H1 (cell line): ENCODE results near the gene CELF6. TPM values are rescaled to one million over a fixed set of nuclear protein-coding genes. Genes with fewer than 3 reads are reported as not detected.
"Not testable (repeated sequence)": the region's sequence is repeated elsewhere in the genome, so short reads cannot be mapped to it uniquely, and the experiment has no call there.

Source experiments
- CTCF ChIA-PET: fragments of 300-600 bp; sonication (Branson Sonifier 250); formaldehyde crosslinking; loops from one replicate; lab custom pipeline; 2021; ENCODE audit not compliant: partially characterized antibody; lab: Charles Lee
- POLR2A ChIA-PET: fragments of 300-600 bp; sonication (Branson Sonifier 250); formaldehyde crosslinking; loops from one replicate; lab custom pipeline; 2021; ENCODE audit warnings: inconsistent platforms; ENCODE audit not compliant: partially characterized antibody; lab: Charles Lee
- DNase-seq, 2 experiments: peaks; one replicate each; pipeline versions ENCODE4 v3.0.0 to v3.0.0-alpha.2; 2010 to 2022; ENCODE audit warnings: low spot score in 2 of 2, low read depth in 1 of 2, mixed read lengths in 1 of 2
- FAIRE-seq: peaks from 2 replicates; lab custom pipeline; 2011; peaks lifted over from hg19 to GRCh38; lab: Jason Lieb, UNC
- H2AFZ ChIP-seq: 2 replicates; pipeline ENCODE4 v1.8.1; 2012; ENCODE audit warnings: low read length, inconsistent platforms
- H2AK5ac ChIP-seq: 2 replicates; pipeline ENCODE4 v1.6.1; 2013; ENCODE audit warnings: low read depth, low read length
- H2BK120ac ChIP-seq: replicated peaks from 2 replicates; pipeline ENCODE3; 2013; ENCODE audit warnings: low read depth, low read length, inconsistent platforms
- H2BK12ac ChIP-seq: 2 replicates; pipeline ENCODE4 v1.6.1; 2013; ENCODE audit warnings: low read depth, low read length
- H2BK15ac ChIP-seq: 2 replicates; pipeline ENCODE4 v1.6.1; 2013; ENCODE audit warnings: low read length
- H2BK20ac ChIP-seq: 2 replicates; pipeline ENCODE4 v1.6.1; 2013; ENCODE audit warnings: low read length
- H2BK5ac ChIP-seq: 2 replicates; pipeline ENCODE4 v1.6.1; 2013; ENCODE audit warnings: low read depth, low read length
- H3K14ac ChIP-seq: 2 replicates; pipeline ENCODE4 v1.6.1; 2013; ENCODE audit warnings: inconsistent platforms; ENCODE audit not compliant: insufficient read length
- H3K18ac ChIP-seq: 2 replicates; pipeline ENCODE4 v1.6.1; 2013; ENCODE audit warnings: low read length; ENCODE audit errors: extremely low read depth
- H3K23ac ChIP-seq: 2 replicates; pipeline ENCODE4 v1.6.1; 2013; ENCODE audit warnings: inconsistent platforms; ENCODE audit not compliant: insufficient read length
- H3K23me2 ChIP-seq: 2 replicates; pipeline ENCODE4 v1.6.1; 2013; ENCODE audit warnings: low read depth, low read length
- H3K27ac ChIP-seq: 2 replicates; pipeline ENCODE4 v1.6.1; 2011; ENCODE audit warnings: low read depth, low read length, inconsistent platforms
- H3K27me3 ChIP-seq, 4 experiments: replicated peaks in 1 of 4; 1 replicate in 1 of 4; 2 replicates in 3 of 4; pipeline versions ENCODE4 v1.6.1 to v1.8.1; 2011 to 2013; ENCODE audit warnings: low read length in 3 of 4, mild to moderate bottlenecking in 3 of 4, inconsistent platforms in 2 of 4, mixed read lengths in 2 of 4, moderate library complexity in 1 of 4; ENCODE audit not compliant: control insufficient read depth in 3 of 4, insufficient read depth in 3 of 4; ENCODE audit errors: extremely low read depth in 1 of 4
- H3K36me3 ChIP-seq, 4 experiments: 2 replicates each; pipeline versions ENCODE4 v1.6.1 to v1.8.1; 2011 to 2013; ENCODE audit warnings: mild to moderate bottlenecking in 4 of 4, low read length in 3 of 4, moderate library complexity in 2 of 4, control low read depth in 1 of 4, inconsistent platforms in 1 of 4; ENCODE audit not compliant: insufficient read depth in 4 of 4, control insufficient read depth in 2 of 4
- H3K4ac ChIP-seq: replicated peaks from 2 replicates; pipeline ENCODE3; 2013; ENCODE audit warnings: low read length, low read depth, mixed read lengths, inconsistent platforms; ENCODE audit not compliant: insufficient read length
- H3K4me1 ChIP-seq, 4 experiments: replicated peaks in 1 of 4; 1 replicate in 1 of 4; 2 replicates in 3 of 4; pipeline versions ENCODE4 v1.6.1 to v1.8.1; 2011 to 2013; ENCODE audit warnings: low read length in 3 of 4, inconsistent platforms in 2 of 4, mixed read lengths in 1 of 4; ENCODE audit not compliant: insufficient read depth in 4 of 4, control insufficient read depth in 3 of 4
- H3K4me2 ChIP-seq, 2 experiments: 2 replicates each; pipeline versions ENCODE4 v1.6.1 to v1.8.1; 2011 to 2013; ENCODE audit warnings: low read depth in 2 of 2, low read length in 2 of 2, control low read depth in 1 of 2, inconsistent platforms in 1 of 2, mild to moderate bottlenecking in 1 of 2; ENCODE audit not compliant: insufficient read depth in 1 of 2
- H3K4me3 ChIP-seq, 4 experiments: fragments of 200-600, 300-600 bp in 1 of 4; sonication (generic), shearing (Covaris generic), sonication (Bioruptor Twin) in 1 of 4; 2 replicates each; pipeline versions ENCODE4 v1.5.1 to v1.8.1; 2011 to 2016; ENCODE audit warnings: low read length in 4 of 4, low read depth in 3 of 4, control low read depth in 2 of 4, inconsistent platforms in 2 of 4, mild to moderate bottlenecking in 2 of 4, mixed read lengths in 1 of 4, moderate library complexity in 1 of 4; ENCODE audit not compliant: insufficient read depth in 2 of 4; ENCODE audit errors: extremely low read depth in 1 of 4
- H3K56ac ChIP-seq: replicated peaks from 2 replicates; pipeline ENCODE3; 2013; ENCODE audit warnings: low read depth, mild to moderate bottlenecking, mixed read lengths, low read length, inconsistent platforms; ENCODE audit not compliant: insufficient read length
- H3K79me1 ChIP-seq: 2 replicates; pipeline ENCODE4 v1.6.1; 2013; ENCODE audit warnings: low read depth, low read length, control low read depth
- H3K79me2 ChIP-seq, 2 experiments: 2 replicates each; pipeline versions ENCODE4 v1.6.1 to v1.8.1; 2012 to 2013; ENCODE audit warnings: low read length in 2 of 2, mild to moderate bottlenecking in 2 of 2, inconsistent platforms in 1 of 2; ENCODE audit not compliant: insufficient read depth in 2 of 2, control insufficient read depth in 1 of 2
- H3K9ac ChIP-seq, 4 experiments: replicated peaks in 1 of 4; 1 replicate in 1 of 4; 2 replicates in 3 of 4; pipeline versions ENCODE4 v1.6.1 to v1.8.1; 2011 to 2013; ENCODE audit warnings: low read depth in 3 of 4, low read length in 3 of 4, control low read depth in 2 of 4, mild to moderate bottlenecking in 2 of 4, moderate library complexity in 2 of 4, inconsistent platforms in 1 of 4; ENCODE audit errors: extremely low read depth in 1 of 4
- H3K9me3 ChIP-seq, 2 experiments: 2 replicates each; pipeline versions ENCODE4 v1.6.1 to v1.8.1; 2012 to 2013; ENCODE audit warnings: mild to moderate bottlenecking in 2 of 2, moderate library complexity in 2 of 2, control low read depth in 1 of 2, inconsistent platforms in 1 of 2, low read depth in 1 of 2, low read length in 1 of 2, mixed read lengths in 1 of 2; ENCODE audit not compliant: insufficient read depth in 2 of 2
- H4K20me1 ChIP-seq, 2 experiments: replicated peaks in 1 of 2; 2 replicates each; pipeline versions ENCODE3 to v1.8.1; 2011 to 2013; ENCODE audit warnings: inconsistent platforms in 2 of 2, low read length in 2 of 2, mild to moderate bottlenecking in 1 of 2; ENCODE audit not compliant: insufficient read depth in 2 of 2, control insufficient read depth in 1 of 2
- H4K5ac ChIP-seq: 2 replicates; pipeline ENCODE4 v1.6.1; 2013; ENCODE audit warnings: low read length, low read depth, mixed read lengths, inconsistent platforms; ENCODE audit not compliant: insufficient read length
- H4K8ac ChIP-seq: 2 replicates; pipeline ENCODE4 v1.8.0; 2013; ENCODE audit warnings: mild to moderate bottlenecking, moderate library complexity, low read length, inconsistent platforms; ENCODE audit not compliant: insufficient read depth; ENCODE audit errors: extremely low read depth
- H4K91ac ChIP-seq: replicated peaks from 2 replicates; pipeline ENCODE3; 2013; ENCODE audit warnings: low read length, mixed read lengths, inconsistent platforms; ENCODE audit not compliant: insufficient read length
- polyA plus RNA-seq, 7 experiments: library from polyadenylated mRNA; depleted of rRNA in 3 of 7; stranded (reverse) in 5 of 7; unstranded in 2 of 7; fragments of >200 nt in 5 of 7; fragments of 200-250 nt in 2 of 7; gene quantifications; 1 replicate in 5 of 7; 2 replicates in 1 of 7; 4 replicates in 1 of 7; pipeline versions ENCODE4 v1.2.1 to v1.2.3, GENCODE V29; 2011 to 2013; ENCODE audit warnings: missing spikeins in 2 of 7, mixed read lengths in 2 of 7
- total RNA-seq: library from RNA; stranded (reverse); fragmentation: NEBNext Ultra II Directional; extraction: Animal tissue kit (Norgen Biotek cat#: 25700); gene quantifications from 2 replicates; pipeline ENCODE4 v1.2.1, GENCODE V29; 2021

The CELF6 gene
- total and polyA plus RNA-seq, 2 of the 8 experiments (the other 6 are each of a cell fraction or from before 2014, with no cell fraction given): 0.09 to 0.19 TPM

GRCh38 chr15:72275635-72276325 lies 44.2 kb downstream of the CELF6 start:
- H3K14ac ChIP-seq, H2BK12ac ChIP-seq, DNase-seq, H4K20me1 ChIP-seq, H2BK20ac ChIP-seq, H3K36me3 ChIP-seq, H3K23me2 ChIP-seq, H3K79me1 ChIP-seq, H3K27me3 ChIP-seq, H3K9me3 ChIP-seq, H3K4me2 ChIP-seq, H2BK15ac ChIP-seq, H3K4ac ChIP-seq, H3K4me1 ChIP-seq, H3K18ac ChIP-seq, FAIRE-seq, H2BK5ac ChIP-seq, H3K27ac ChIP-seq, H2BK120ac ChIP-seq, H4K91ac ChIP-seq, POLR2A ChIA-PET, H4K5ac ChIP-seq, H3K9ac ChIP-seq, H3K56ac ChIP-seq, H2AK5ac ChIP-seq, H3K23ac ChIP-seq, H2AFZ ChIP-seq, H4K8ac ChIP-seq, H3K4me3 ChIP-seq: not testable (repeated sequence)
- peaks cover 0 to 11% of the 10 kb centered on the region in 2 experiments; a peak in 1 of 4 replicates for H3K79me2 ChIP-seq
- CTCF ChIA-PET: interaction anchor here (3.5 kb wide), 1 partner anchor 11 kb away, joined by 50 read pairs; no protein-coding TSS in a partner anchor
